ENCODE measurements around the gene SATB2.

Gene SATB2

GRCh38 chr2:199316851-199317250 lies 140.9 kb downstream of the SATB2 start:
- DNase-seq: no peak

GRCh38 chr2:199315299-199316179 lies 142.2 kb downstream of the SATB2 start:
- DNase-seq: peak; percentile 65

- DNase-seq: no peak
These were observed 144.8 kb downstream of the SATB2 start for GRCh38 chr2:199312931-199313330.

- no peak for DNase-seq
These were observed 146.8 kb downstream of the SATB2 start for GRCh38 chr2:199310771-199311585.

GRCh38 chr2:199309973-199310372 lies 147.8 kb downstream of the SATB2 start:
- no peak for DNase-seq

GRCh38 chr2:199309411-199309810 lies 148.3 kb downstream of the SATB2 start:
- no peak for DNase-seq

GRCh38 chr2:199308567-199308966 lies 149.2 kb downstream of the SATB2 start:
- DNase-seq: no peak

GRCh38 chr2:199307461-199307860 lies 150.3 kb downstream of the SATB2 start:
- peak; percentile 14 for DNase-seq

GRCh38 chr2:199306116-199306515 lies 151.6 kb downstream of the SATB2 start:
- no peak for DNase-seq

GRCh38 chr2:199303728-199304177 lies 154.0 kb downstream of the SATB2 start:
- peak; percentile 98 for DNase-seq

- DNase-seq: peak; percentile 61
These were observed 154.9 kb downstream of the SATB2 start for GRCh38 chr2:199302851-199303250.

- DNase-seq: no peak
These were observed 169.3 kb downstream of the SATB2 start for GRCh38 chr2:199288424-199288823.

- no peak for DNase-seq
These were observed 175.4 kb downstream of the SATB2 start for GRCh38 chr2:199282309-199282708.

- DNase-seq: no peak
These were observed 178.6 kb downstream of the SATB2 start for GRCh38 chr2:199279146-199279545.

GRCh38 chr2:199278099-199278498 lies 179.6 kb downstream of the SATB2 start:
- DNase-seq: peak; percentile 56

- DNase-seq: peak; percentile 72
These were observed 184.7 kb downstream of the SATB2 start for GRCh38 chr2:199273042-199273511.

GRCh38 chr2:199261936-199262335 lies 195.8 kb downstream of the SATB2 start:
- no peak for DNase-seq

- peak; percentile 68 for DNase-seq
These were observed 196.5 kb downstream of the SATB2 start for GRCh38 chr2:199261239-199261638.

- DNase-seq: peak; percentile 37
These were observed 198.1 kb downstream of the SATB2 start for GRCh38 chr2:199259671-199260070.

- no peak for DNase-seq
These were observed 199.4 kb downstream of the SATB2 start for GRCh38 chr2:199258291-199258690.

GRCh38 chr2:199257261-199258224 lies 200.2 kb downstream of the SATB2 start:
- DNase-seq: no peak

- no peak for DNase-seq
These were observed 227.6 kb downstream of the SATB2 start for GRCh38 chr2:199230091-199230490.

Measured in fibroblast of skin of right biceps (primary cell).